HG03045 (cell line): ENCODE results near the gene ANKRD40.

Experiments used
- ATAC-seq: cut with Tn5 transposase; IDR thresholded peaks from one replicate; pipeline ENCODE4 v1.9.1; 2021; ENCODE audit warnings: mild to moderate bottlenecking, moderate library complexity; ENCODE audit not compliant: unreplicated experiment

The ANKRD40 gene

DNA sequence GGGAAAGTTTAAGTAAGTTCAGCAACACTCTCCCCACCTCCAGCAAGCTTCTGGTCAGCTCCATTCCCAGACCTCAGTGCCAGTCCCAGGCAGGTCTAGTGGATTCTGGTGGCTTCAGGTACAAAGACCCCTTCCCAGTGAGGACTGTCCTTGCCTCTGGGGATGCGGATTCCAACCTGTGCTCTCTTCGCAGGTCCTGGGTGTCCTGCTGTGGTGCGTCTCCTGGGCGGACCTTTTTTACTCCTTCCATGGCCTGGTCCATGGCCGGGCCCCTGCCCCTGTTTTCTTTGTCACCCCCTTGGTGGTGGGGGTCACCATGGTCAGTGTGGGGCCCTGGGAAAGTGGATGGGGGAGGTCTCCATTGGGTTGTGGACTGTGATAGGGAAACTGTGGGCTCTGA, 51.2 kb downstream of the ANKRD40 start:
- no peak for ATAC-seq

DNA sequence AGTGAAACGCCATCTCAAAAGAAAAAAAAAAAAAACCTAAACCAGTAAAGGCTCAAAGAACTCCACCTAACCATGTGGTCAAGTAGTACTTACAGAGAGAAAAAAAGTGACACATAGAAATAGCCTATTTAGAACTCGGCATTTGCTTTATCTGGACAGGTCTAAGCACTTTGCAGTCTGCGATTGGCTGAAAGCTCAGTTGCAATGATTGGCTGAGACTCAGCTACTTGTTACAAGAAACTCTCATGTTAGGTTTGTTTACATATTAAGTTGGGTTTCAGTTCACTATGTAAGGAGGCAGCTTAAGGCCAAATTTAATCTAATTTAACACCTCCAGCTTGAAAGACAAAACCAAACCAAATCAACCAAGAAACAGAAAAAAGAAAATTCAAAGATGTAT, 54.0 kb downstream of the ANKRD40 start:
- ATAC-seq: no peak

- ATAC-seq: no peak
Observed at GRCh38 chr17:50651661-50652060, 56.1 kb downstream of the ANKRD40 start.

- ATAC-seq: no peak
Observed at GRCh38 chr17:50649042-50649908, 58.4 kb downstream of the ANKRD40 start.

DNA sequence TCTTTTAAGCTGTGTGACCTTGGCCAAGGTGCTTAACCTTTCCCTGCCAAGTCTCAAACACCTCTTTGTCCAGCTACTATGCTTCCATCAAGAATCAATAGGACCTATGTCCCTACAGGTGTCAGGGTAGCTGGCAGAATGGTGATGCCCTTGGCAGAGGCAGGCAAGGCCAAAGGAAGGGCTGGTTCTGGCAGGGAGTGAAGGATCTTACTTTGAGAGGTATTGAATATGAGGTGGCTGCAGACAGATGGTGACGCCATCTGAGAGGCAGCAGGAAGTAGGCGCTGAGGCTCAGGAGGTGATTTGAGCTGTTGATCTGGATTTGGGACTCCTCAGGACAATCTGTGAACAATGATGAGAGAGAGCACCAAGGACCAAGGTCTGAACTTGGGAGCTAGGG, 60.5 kb downstream of the ANKRD40 start:
- no peak for ATAC-seq

DNA sequence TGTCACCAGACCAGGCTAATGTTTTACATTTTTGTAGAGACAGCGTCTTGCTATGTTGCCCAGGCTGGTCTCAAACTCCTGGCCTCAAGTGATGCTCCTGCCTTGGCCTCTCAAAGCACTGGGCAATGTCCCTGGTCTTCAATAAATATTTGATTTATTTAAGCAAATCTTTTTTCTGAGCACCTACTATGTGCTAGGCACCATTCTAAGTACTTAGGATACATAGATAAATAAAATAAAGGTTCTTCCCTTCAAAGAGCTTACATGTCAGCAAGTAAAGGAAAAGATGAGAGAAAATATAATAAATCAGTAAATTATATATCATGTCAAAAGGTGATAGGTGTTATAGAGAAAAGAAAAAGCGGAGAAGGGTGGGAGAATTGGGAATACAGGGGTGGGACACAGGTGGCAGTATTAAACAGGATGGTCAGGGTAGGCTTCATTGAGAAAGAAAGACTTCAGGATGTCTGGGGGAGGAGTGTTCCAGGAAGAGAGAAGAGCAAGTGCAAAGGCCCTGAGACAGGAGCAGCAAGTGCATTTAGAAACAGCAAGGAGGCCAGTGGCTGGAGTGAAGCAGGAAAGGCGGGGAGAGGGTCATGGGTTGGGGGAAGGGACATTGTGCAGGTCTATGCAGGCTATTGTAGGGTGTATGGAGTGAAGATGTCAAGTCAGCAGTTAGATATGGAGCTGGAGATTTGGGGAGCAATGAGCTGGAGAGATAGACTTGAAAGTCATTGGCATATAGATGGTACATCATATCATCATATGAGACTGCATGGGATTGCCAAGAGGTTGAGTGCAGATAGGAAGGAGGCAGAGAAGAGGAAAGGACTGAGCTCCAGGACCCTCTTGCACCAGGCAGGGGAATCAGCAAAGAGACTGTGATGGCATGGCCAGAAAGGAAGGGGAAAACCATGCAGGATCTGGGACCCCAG, 61.7 kb downstream of the ANKRD40 start:
- ATAC-seq: no peak
